HepG2 (cell line): ENCODE measurements around the gene PRDX5. TPM values are rescaled to one million over a fixed set of nuclear protein-coding genes. Genes with fewer than 3 reads are reported as not detected.

Source experiments
- DNMT1 ChIP-seq: sonication (generic); formaldehyde crosslinking; IDR thresholded peaks from 2 replicates; pipeline ENCODE4 v1.5.1; 2020; ENCODE audit warnings: mild to moderate bottlenecking, missing genetic modification reagents
- ELF3 ChIP-seq: IDR thresholded peaks from 2 replicates; pipeline ENCODE4 v1.6.1; 2016; ENCODE audit warnings: missing genetic modification reagents, missing compliant biosample characterization
- GABPB1 ChIP-seq: IDR thresholded peaks from 2 replicates; pipeline ENCODE4 v1.6.1; 2016; ENCODE audit warnings: mild to moderate bottlenecking, missing genetic modification reagents, moderate library complexity, missing compliant biosample characterization
- GTF2F1 ChIP-seq: fragments of 150-350 bp; IDR thresholded peaks from 2 replicates; pipeline ENCODE4 v1.6.1; 2014; ENCODE audit warnings: low read length
- HNF4G ChIP-seq, 2 experiments: sonication (generic) in 1 of 2; formaldehyde crosslinking in 1 of 2; IDR thresholded peaks; 2 replicates each; pipeline versions ENCODE4 v1.4.0 to v1.6.1; 2011 to 2020; ENCODE audit warnings: borderline replicate concordance in 2 of 2, low read depth in 2 of 2, mild to moderate bottlenecking in 2 of 2, low read length in 1 of 2, missing genetic modification reagents in 1 of 2, moderate library complexity in 1 of 2
- IKZF1 ChIP-seq: fragments of 450-650 bp; IDR thresholded peaks from 2 replicates; pipeline ENCODE4 v1.7.1; 2016
- PAX8 ChIP-seq: sonication (generic); formaldehyde crosslinking; IDR thresholded peaks from 2 replicates; pipeline ENCODE4 v1.8.0; 2022; ENCODE audit warnings: mild to moderate bottlenecking, missing genetic modification reagents, borderline replicate concordance
- PRMT3 ChIP-seq: sonication (generic); formaldehyde crosslinking; IDR thresholded peaks from 2 replicates; pipeline ENCODE4 v1.8.1; 2022; ENCODE audit warnings: low read depth, mild to moderate bottlenecking, moderate library complexity, missing genetic modification reagents, borderline replicate concordance
- SMAD3 ChIP-seq: sonication (generic); formaldehyde crosslinking; IDR thresholded peaks from 2 replicates; pipeline ENCODE4 v1.4.0; 2020; ENCODE audit warnings: missing genetic modification reagents
- SMAD9 ChIP-seq: sonication (generic); formaldehyde crosslinking; IDR thresholded peaks from 2 replicates; pipeline ENCODE4 v1.5.1; 2020; ENCODE audit warnings: mild to moderate bottlenecking, missing genetic modification reagents
- SSRP1 ChIP-seq: IDR thresholded peaks from 2 replicates; pipeline ENCODE4 v1.6.1; 2016; ENCODE audit warnings: control low read depth
- STAT6 ChIP-seq: sonication (generic); formaldehyde crosslinking; IDR thresholded peaks from 2 replicates; pipeline ENCODE4 v1.4.0; 2020; ENCODE audit warnings: missing genetic modification reagents, mild to moderate bottlenecking, borderline replicate concordance
- THAP11 ChIP-seq: IDR thresholded peaks from 2 replicates; pipeline ENCODE4 v1.6.1; 2016; ENCODE audit warnings: missing biosample characterization, missing genetic modification reagents
- ZBTB2 ChIP-seq: sonication (generic); formaldehyde crosslinking; IDR thresholded peaks from 2 replicates; pipeline ENCODE4 v1.8.0; 2022; ENCODE audit warnings: low read depth, missing genetic modification reagents
- ZFP82 ChIP-seq: sonication (generic); formaldehyde crosslinking; IDR thresholded peaks from 2 replicates; pipeline ENCODE4 v1.5.1; 2020; ENCODE audit warnings: mild to moderate bottlenecking, missing genetic modification reagents, borderline replicate concordance
- ZIK1 ChIP-seq: sonication (generic); formaldehyde crosslinking; IDR thresholded peaks from 2 replicates; pipeline ENCODE4 v1.5.0; 2020; ENCODE audit warnings: mild to moderate bottlenecking, low read depth, missing genetic modification reagents, borderline replicate concordance
- ZNF441 ChIP-seq: sonication (generic); formaldehyde crosslinking; IDR thresholded peaks from 2 replicates; pipeline ENCODE4 v1.7.0; 2021; ENCODE audit warnings: missing genetic modification reagents, borderline replicate concordance
- ZNF570 ChIP-seq: sonication (generic); formaldehyde crosslinking; IDR thresholded peaks from 2 replicates; pipeline ENCODE4 v1.4.0; 2020; ENCODE audit warnings: mild to moderate bottlenecking, missing genetic modification reagents, borderline replicate concordance
- ZNF839 ChIP-seq: sonication (generic); formaldehyde crosslinking; IDR thresholded peaks from 2 replicates; pipeline ENCODE4 v1.4.0; 2020; ENCODE audit warnings: missing genetic modification reagents, mild to moderate bottlenecking, borderline replicate concordance
- polyA plus RNA-seq, 8 experiments: library from polyadenylated mRNA; depleted of rRNA in 3 of 8; stranded (reverse) in 7 of 8; unstranded in 1 of 8; fragments of >200 nt; fragmentation: Illumina TruSeq in 4 of 8; extraction: Trizol in 4 of 8; gene quantifications; 2 replicates each; pipeline versions ENCODE4 v1.2.1 to v1.2.3, GENCODE V29; 2011 to 2016; ENCODE audit warnings: low read depth in 4 of 8, missing spikeins in 1 of 8, mixed read lengths in 1 of 8; ENCODE audit not compliant: insufficient read depth in 1 of 8
- total RNA-seq, 5 experiments: library from RNA; depleted of rRNA; stranded (reverse); fragments of >200 nt; fragmentation: Illumina TruSeq; extraction: Trizol; gene quantifications; 2 replicates each; pipeline ENCODE4 v1.2.3, GENCODE V29; 2016; ENCODE audit warnings: low read depth in 1 of 5
- TF ChIP-seq, protein P1 (sequence below): sonication (generic); formaldehyde crosslinking; IDR thresholded peaks from 2 replicates; pipeline ENCODE4 v1.4.0; 2020; ENCODE audit warnings: mild to moderate bottlenecking, missing genetic modification reagents

PRDX5 gene
- total and polyA plus RNA-seq, 2 of the 13 experiments (the other 11 are each of a cell fraction or from before 2014, with no cell fraction given): 215 to 311 TPM

- 0 out of 2 replicates have a peak, but pooled peaks have one; percentile 20 for TF ChIP-seq THAP11 (CRISPR knock-in tag)
- TF ChIP-seq ZNF441 (CRISPR knock-in tag): no peak
- TF ChIP-seq IKZF1: no peak
- TF ChIP-seq ZBTB2 (CRISPR knock-in tag): peak; percentile 73
- TF ChIP-seq ZNF570: no peak
- TF ChIP-seq GTF2F1: no peak
- TF ChIP-seq SMAD9 (CRISPR knock-in tag): peak; percentile 74; the same call in 1 of the 2 replicates
- TF ChIP-seq HNF4G (IDR thresholded peaks at IDR 0.05; ENCODE audit: borderline replicate concordance, low read depth, low read length): peak; percentile 36; the same call in 1 of the 2 replicates
- 0 out of 2 replicates have a peak, but pooled peaks have one; percentile 43 for TF ChIP-seq HNF4G (CRISPR knock-in tag; IDR thresholded peaks at IDR 0.05; ENCODE audit: borderline replicate concordance, low read depth)
- peak; percentile 37; the same call in 1 of the 2 replicates for TF ChIP-seq ELF3 (CRISPR knock-in tag)
- peak; percentile 66; the same call in 1 of the 2 replicates for TF ChIP-seq DNMT1
- TF ChIP-seq, protein P1, sequence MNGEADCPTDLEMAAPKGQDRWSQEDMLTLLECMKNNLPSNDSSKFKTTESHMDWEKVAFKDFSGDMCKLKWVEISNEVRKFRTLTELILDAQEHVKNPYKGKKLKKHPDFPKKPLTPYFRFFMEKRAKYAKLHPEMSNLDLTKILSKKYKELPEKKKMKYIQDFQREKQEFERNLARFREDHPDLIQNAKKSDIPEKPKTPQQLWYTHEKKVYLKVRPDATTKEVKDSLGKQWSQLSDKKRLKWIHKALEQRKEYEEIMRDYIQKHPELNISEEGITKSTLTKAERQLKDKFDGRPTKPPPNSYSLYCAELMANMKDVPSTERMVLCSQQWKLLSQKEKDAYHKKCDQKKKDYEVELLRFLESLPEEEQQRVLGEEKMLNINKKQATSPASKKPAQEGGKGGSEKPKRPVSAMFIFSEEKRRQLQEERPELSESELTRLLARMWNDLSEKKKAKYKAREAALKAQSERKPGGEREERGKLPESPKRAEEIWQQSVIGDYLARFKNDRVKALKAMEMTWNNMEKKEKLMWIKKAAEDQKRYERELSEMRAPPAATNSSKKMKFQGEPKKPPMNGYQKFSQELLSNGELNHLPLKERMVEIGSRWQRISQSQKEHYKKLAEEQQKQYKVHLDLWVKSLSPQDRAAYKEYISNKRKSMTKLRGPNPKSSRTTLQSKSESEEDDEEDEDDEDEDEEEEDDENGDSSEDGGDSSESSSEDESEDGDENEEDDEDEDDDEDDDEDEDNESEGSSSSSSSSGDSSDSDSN: peak; percentile 73
- peak; percentile 49; the same call in 1 of the 2 replicates for TF ChIP-seq ZIK1 (CRISPR knock-in tag)
- no peak for TF ChIP-seq SMAD3 (CRISPR knock-in tag)
- 0 out of 2 replicates have a peak, but pooled peaks have one; percentile 57 for TF ChIP-seq ZNF839 (CRISPR knock-in tag)
- no peak for TF ChIP-seq SSRP1 (CRISPR knock-in tag)
- peak; percentile 55; the same call in 1 of the 2 replicates for TF ChIP-seq GABPB1 (CRISPR knock-in tag)
- TF ChIP-seq PAX8 (CRISPR knock-in tag): no peak
- TF ChIP-seq ZFP82 (CRISPR knock-in tag): no peak
- no peak for TF ChIP-seq PRMT3 (CRISPR knock-in tag)
- TF ChIP-seq STAT6 (CRISPR knock-in tag): no peak
These were observed 41.2 kb downstream of the PRDX5 start, which contains the start of gene RPS6KA4 (continued) for GRCh38 chr11:64358907-64359711.
